Activated T-cell treated with anti-CD3 and anti-CD28 coated beads, Interleukin-2, amount 50 U/mL, for 48 hours (primary cell): Measurements from ENCODE around the gene SPOPL.
"Not testable (repeated sequence)": the region's sequence is repeated elsewhere in the genome, so short reads cannot be mapped to it uniquely, and the experiment has no call there.

Source experiments
- DNase-seq, 2 experiments: peaks; one replicate each; pipeline ENCODE4 v3.0.0-alpha.2; 2020

The SPOPL gene

DNA sequence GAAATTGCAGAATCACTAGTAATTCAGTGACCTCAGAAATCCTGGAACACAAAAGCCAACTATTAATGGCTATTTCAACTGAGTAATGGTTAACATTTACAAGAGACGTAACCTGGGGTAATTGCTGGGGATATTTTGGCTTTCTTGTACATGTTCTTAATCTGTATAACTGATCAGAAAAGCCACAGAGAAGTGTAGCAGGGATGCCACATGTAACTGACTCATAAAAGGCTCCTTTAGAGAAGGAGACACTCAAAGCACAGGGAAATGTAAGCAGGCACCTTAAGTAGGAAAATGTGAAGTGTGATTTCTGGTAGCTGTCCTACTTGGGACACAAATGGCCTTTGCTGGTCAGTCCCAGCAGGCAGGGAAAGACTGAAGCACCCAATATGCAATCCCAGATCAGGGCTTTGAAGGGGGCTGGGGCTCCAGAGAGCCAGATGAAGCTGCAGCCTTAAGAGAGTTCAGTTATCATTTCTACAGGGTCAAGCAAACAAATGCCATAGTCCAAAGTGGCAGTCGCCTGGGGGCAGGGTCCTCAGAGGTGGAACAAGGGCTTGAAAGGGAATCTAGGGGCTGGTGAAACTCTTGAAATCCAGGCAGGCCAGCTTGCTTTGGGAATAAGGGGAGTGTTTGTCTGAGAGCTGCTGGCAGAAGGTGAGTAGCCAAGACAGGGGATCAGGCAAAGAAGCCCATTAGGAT, 7.2 kb upstream of the SPOPL start:
- DNase-seq, result no peak

- DNase-seq, result no peak
These were observed 6.2 kb upstream of the SPOPL start for GRCh38 chr2:138495384-138495783.

DNA sequence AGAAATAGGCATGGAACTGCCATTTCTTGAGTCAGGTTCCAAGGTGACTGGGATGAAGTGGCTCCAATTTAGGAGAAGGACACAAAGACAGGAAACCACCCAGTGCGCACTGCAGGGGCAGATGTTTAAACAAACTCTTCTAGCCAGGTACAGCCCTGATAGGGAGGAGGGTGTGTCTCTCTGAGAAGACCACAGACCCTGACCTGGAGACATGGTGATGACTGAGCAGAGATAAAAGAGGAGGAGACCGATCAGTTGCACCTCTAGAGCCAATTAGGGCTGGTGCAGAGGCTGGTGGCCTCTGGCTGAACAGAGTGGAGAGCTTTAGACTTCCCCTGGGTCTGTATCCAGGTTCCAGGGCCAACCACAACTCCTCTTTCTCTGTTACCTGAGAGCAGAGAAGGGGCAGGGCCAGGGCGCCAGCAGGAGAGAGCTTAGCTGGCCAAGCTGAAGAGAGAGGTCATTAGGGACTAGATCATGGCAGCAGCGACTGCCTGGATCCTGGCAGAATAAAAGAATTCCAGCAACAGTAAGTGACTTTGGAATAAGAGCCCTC, 5.4 kb upstream of the SPOPL start:
- no peak for DNase-seq

GRCh38 chr2:138497294-138497693, 4.3 kb upstream of the SPOPL start:
- DNase-seq, result no peak

DNA sequence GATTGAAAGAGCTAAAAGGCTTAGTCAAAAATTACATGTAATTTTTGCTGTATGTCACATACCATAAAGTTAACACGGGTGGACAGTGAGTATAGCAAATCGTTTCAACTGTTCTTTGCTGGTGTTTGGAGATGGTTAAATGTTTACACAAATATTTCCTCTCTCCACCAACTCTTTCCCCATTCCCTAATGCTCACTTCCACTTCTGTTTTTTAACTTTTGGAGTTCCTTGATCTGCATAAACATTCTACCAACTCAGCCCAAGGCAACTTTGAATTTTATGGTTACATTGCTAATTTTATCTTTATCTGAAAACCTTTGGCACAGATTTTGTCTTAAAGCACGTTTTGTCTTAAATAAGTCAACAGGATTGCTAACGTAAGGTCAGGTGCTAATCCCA, 1.9 kb upstream of the SPOPL start:
- no peak for DNase-seq

DNA sequence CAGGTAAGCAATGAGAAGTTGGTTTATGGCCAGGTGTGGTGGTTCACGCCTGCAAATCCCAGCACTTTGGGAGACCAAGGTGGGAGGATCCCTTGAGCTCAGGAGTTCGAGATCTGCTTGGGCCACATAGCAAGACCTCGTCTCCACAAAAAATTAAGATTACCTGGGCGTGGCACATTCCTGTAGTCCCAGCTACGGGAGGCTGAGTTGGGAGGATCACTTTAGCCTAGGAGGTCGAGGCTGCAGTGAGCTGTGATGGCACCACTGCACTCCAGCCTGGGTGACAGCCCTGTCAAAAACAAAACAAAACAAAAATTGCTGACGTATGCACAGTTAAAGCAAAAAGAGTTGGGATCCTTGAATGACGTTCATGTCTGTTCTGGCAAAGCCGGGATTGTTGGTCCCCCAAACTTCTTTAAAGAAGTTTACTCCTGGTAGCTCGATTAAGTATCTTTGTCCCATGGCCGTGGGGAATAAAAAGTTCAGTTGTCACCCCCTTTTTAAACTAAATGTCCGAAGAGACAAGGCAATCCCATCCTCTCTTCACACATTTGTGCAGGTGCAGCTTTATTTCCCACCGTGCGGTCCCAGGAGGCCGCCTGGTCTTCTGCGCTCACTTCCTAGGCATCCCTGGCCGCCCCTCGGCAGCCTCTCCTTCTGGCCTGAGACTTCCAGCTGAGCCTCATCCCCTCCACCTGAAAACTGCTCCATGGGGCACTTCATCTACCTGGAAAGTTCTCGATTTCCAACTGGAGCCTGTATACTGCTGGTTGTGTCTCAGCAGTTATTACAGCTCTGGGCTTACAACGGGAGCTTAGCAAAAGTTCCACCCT, 762 bp upstream of the SPOPL start:
- no peak for DNase-seq

DNA sequence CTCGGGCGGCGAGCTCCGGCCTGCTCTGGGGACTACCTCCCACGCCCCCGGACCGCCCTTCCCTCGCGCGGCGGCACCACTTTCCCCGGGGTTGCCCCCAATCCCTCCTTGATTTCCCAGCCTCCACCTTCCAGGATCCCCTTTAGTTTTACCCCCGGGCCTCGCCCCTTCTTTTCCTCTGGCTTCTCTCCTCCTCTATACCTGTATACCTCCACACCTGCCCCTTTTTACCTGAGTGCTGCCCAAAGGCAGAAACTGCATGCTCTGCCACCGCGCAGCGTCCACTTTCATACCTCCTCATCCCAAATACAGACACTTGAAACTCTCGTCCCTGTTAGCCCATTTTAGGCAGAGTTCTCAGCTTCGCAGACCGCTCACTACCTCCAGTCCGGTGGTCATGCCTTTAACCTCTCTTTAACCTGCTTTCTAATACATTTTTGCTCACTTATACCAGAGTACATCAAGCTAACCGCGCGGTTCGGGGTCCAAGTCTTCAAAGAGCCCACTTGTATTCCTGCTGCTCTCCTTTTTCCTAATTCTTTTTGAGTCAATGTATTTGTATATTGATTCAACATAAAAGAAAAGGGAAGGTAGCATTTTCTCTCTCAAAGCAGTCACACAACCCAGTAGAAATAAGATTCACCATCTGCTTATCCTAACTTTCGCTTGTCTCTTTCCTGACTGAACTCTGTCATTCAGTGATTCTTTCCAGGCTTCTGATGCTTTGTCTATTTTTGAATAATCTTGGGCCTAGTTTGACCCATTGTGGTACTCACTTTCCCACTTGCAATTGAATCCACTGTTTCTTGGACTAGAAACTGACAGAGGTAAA, 901 bp downstream of the SPOPL start:
- DNase-seq, result peak in 1 of 2 experiments; percentile 32

DNA sequence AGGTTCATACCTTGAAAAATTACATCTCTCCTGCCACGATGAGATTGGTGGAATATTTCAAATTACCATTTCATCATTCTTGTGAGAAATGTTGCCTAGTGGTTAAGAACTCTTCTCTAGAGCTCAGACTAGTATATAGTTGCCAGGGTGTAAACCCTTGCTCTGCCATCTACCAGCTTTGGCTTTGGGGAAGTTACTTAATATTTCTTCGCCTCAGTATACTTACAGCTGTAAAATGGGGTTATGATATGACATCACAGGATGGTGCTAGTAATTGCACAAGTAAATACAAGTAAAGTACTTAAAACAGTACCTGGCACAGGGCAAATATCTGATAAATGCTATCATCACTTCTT, 1.5 kb downstream of the SPOPL start:
- DNase-seq, result no peak

- DNase-seq, result no peak
These were observed 2.1 kb downstream of the SPOPL start for GRCh38 chr2:138503652-138504051.

GRCh38 chr2:138504092-138504491, 2.5 kb downstream of the SPOPL start:
- no peak for DNase-seq

DNA sequence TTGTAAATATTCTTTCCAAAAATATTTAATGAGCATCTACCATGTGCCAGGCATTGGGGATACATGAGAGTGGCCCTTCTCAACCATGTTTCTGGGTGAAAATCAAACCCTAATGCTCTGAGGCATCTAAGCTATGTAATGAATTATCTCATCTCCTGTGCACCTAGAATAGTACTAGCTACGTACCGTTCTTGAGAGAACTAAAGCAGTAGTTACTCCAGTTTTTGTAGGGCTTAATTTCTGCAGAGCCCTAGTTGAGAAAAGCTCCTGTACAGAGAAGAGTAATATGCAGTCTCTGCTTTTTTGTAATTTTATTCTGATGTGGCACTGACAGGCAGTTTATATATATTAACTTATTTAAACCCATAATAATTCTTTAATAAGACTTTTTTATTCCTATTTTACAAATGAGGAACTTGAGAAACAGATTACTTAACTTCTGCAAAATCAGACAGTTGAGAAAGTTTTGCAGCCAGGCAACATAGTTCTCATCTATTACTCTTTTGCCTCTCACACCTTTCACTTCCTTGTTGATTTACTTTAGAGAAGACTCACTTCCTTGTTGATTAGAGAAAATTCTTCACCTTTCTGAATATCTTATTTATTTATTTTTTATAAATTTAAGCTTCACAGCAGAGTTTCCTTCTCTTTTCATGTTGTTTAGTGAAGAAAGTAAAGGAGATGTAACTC, 3.1 kb downstream of the SPOPL start:
- DNase-seq, result no peak

DNA sequence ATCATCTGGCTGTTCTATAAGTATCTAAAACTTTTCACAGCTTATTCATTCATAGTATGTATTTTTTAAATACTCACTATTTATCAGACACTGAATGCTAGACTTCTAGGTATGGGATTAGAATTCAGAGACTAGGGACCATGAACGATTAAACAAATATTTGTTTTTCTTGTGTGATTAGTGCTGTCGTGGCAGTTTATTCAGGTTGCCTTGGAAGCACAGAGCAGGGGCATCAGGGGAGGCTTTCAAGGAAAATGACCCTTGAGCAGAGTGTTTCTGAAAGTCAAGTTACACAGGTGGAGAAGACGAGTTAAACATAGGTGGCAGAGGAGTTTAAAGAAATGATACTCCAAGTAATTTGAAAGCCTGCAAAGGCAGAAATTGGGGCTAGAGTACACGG, 5.7 kb downstream of the SPOPL start:
- no peak for DNase-seq

DNA sequence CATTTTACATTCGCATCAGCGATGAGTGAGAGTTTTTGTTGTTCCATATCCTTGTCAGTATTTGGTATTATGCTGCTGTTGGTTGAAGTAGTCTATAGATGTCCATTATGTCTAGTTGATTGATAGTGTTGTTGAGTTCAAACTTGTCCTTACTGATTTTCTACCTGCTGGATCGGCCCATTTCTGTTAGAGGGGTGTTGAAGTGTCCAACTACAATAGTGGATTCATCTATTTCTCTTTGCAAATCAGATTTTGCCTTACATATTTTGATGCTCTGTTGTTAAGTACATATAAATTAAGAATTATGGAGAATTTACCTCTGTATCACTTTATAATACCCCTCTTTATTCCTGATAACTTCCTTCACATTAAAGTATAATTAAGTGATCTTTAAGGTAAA, 8.7 kb downstream of the SPOPL start:
- no peak for DNase-seq

DNA sequence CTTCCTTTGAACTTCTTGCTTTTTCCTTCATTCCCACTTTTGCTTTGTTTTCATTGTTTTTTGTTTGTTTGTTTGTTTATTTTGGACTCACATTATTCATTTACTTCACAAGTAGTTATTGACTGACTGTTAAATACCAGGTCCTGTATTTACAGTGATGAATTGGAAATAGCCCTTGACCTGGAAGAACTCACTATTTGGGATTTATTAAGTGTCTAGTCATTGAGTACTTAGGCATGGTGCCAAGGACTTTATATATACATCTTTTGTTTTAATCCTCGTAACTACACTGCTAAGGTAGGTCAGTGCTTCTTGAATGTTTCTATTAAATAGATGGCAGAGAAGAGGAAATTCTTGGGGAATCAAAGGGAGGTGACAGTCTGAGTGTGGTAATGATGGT, 11.1 kb downstream of the SPOPL start:
- DNase-seq, result no peak

- no peak for DNase-seq
These were observed 12.6 kb downstream of the SPOPL start for GRCh38 chr2:138514173-138514572.

DNA sequence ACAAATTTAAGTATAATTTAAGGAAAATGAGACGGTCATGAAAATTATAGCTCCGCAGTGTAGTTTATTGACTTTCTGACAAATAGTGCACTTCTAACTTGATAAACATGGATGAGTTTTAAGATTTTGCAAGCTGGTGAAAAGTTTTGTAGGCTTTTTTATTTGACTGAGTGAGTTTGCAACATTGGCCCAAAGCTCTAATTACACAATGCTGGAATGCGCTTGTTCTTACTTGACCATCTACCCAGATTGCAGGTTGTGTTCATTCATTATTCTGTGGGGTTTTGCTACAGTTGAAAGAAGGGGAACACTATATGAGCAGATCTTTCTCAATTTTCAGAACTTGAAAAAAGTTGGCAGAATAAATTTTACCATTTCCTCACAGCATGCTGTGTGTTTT, 13.5 kb downstream of the SPOPL start:
- no peak for DNase-seq

DNA sequence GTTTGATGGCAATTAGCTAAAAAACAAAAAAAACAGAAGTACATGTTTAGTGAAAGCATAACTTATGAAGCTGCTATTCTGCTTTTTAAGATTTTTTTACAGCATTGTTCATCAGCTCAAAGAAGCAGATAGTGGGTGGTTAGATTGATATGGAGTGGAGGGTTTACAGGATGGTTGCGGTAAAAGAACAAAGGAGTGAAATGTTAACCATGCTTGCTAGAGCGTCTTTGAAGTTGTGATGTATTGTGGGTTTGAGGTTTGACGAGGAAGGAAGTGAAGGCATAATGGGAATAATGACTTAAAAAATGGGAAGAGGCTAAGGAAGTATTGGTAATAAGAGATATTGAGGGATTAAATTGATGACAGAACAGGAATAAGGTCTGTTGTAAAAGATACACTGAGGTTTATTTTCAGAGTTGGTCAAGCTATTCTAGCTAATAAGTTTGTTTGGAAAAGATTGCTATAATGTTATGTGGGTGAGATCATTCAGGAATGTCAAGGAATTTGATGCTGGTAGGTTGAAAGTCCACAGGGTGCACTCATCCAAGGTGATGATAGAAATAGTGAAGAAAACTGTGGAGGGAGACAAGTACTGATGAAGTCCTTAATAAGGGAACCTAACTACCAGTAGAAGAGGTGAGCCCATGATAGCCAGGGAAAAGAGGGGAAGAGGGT, 14.6 kb downstream of the SPOPL start:
- DNase-seq, result no peak

DNA sequence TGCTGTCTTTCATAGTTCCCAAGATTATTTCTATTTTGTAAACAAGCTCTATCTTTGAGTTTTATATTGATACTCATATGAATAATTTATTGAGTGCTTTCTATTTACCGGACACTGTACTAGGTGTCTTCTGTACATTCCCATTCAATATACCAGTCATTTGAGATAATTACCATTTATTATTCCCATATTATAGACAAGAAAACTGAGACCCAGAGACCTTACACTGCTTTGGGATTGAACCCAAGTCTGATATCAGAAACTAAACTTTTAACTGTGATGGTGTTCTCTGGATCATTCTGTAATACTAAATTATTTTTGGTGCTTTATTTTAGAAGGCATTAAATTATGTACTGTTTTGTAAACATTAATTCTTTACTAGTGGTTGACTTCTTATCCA, 17.3 kb downstream of the SPOPL start:
- DNase-seq, result no peak

DNA sequence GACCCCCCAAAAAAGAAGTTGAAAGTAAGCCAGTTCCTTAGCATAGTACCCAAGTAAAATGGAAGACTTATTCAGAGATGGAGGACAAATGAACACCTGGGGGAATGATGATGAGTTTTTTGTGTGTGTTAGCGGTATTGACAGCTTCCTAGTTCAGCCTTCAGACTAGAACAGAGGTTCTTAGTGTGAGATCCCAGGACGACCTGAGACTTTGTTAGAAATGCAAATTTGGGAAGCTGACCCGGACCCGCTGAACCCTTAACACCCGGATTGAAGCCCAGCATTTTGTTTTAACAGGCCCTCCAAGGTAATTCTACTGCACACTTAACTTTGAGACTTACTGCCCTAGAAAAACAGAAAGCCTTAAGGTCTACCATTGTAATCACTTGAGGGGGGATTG, 20.3 kb downstream of the SPOPL start:
- DNase-seq, result no peak

DNA sequence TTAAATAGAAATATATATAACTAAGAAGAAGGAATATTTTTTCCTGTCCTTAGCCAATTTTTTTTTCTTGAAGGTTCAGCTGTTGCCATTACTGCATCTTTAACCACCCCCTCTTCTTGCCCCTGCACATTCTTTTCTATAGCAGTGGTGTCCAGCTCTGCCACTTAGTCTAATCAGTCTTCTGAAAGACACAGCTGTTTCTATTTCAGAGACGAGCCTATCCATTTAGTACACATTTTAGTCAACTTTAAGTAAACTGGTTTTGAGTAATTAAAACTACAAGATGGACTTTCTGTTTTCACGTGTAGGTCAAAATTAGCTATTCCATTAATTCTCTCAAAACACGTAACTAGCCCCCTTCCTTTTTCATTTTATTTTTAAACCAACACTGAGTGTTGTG, 21.0 kb downstream of the SPOPL start:
- no peak for DNase-seq

DNA sequence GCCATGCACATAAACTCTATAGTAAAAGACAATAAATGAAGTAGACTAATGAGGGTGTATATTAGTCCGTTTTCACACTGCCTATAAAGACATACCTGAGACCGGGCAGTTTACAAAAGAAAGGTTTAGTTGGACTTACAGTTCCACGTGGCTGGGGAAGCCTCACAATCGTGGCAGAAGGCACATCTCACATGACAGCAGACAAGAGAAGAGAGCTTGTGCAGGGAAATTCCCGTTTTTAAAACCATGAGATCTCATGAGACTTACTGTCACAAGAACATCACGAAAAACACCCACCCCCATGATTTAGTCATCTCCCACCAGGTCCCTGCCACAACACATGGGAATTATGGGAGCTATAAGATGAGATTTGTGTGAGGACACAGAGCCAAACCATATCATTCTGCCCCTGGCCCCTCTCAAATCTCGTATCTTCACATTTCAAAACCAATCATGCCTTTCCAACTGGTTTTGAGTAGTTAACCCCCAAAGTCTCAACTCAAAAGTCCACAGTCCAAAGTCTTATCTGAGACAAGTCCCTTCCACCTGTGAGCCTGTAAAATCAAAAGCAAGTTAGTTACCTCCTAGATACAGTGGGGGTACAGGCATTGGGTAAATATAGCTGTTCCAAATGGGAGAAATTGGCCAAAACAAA, 21.6 kb downstream of the SPOPL start:
- DNase-seq, result not testable (repeated sequence)

DNA sequence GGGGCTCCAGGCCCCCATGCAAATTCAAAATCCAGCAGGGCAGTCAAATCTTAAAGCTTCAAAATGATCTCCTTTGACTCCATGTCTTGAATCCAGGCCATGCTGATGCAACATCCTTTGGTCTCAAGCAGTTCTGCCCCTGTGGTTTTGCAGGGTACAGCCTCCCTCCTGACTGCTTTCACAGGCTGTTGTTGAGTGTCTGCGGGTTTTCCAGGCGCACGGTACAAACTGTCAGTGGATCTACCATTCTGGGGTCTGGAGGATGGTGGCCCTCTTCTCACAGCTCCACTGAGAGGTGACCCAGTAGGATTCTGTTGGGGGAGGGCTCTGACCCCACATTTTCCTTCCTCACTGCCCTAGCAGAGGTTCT, 22.1 kb downstream of the SPOPL start:
- not testable (repeated sequence) for DNase-seq
